GM10847 (cell line): Measurements from ENCODE around the gene GON4L.

Source experiments
- POLR2A ChIP-seq: IDR thresholded peaks from 2 replicates; pipeline ENCODE4 v1.6.1; 2011; ENCODE audit not compliant: insufficient read length; ENCODE audit errors: extremely low read depth

Gene GON4L

GRCh38 chr1:155858800-155859233 lies 1.8 kb upstream of the GON4L start:
- TF ChIP-seq POLR2A, result no peak

GRCh38 chr1:155856257-155856974 lies 598 bp downstream of the GON4L start:
- TF ChIP-seq POLR2A, result no peak

GRCh38 chr1:155850345-155850744 lies 6.7 kb downstream of the GON4L start:
- no peak for TF ChIP-seq POLR2A

GRCh38 chr1:155847823-155848529 lies 9.0 kb downstream of the GON4L start:
- no peak for TF ChIP-seq POLR2A

- no peak for TF ChIP-seq POLR2A
These were observed 12.1 kb downstream of the GON4L start for GRCh38 chr1:155844860-155845421.

GRCh38 chr1:155840386-155840785 lies 16.6 kb downstream of the GON4L start:
- no peak for TF ChIP-seq POLR2A

- no peak for TF ChIP-seq POLR2A
These were observed 21.5 kb downstream of the GON4L start for GRCh38 chr1:155835548-155835947.

- no peak for TF ChIP-seq POLR2A
These were observed 22.6 kb downstream of the GON4L start for GRCh38 chr1:155834296-155834926.

GRCh38 chr1:155833665-155834295 lies 23.2 kb downstream of the GON4L start:
- TF ChIP-seq POLR2A, result no peak

GRCh38 chr1:155831279-155831976 lies 25.6 kb downstream of the GON4L start:
- TF ChIP-seq POLR2A, result no peak

- no peak for TF ChIP-seq POLR2A
These were observed 29.6 kb downstream of the GON4L start for GRCh38 chr1:155827450-155827849.

GRCh38 chr1:155816351-155816750 lies 40.7 kb downstream of the GON4L start:
- no peak for TF ChIP-seq POLR2A

GRCh38 chr1:155813672-155814071 lies 43.3 kb downstream of the GON4L start:
- TF ChIP-seq POLR2A, result no peak

- TF ChIP-seq POLR2A, result no peak
These were observed 44.1 kb downstream of the GON4L start for GRCh38 chr1:155812878-155813277.

- TF ChIP-seq POLR2A, result no peak
These were observed 47.9 kb downstream of the GON4L start for GRCh38 chr1:155809088-155809487.

- no peak for TF ChIP-seq POLR2A
These were observed 55.9 kb downstream of the GON4L start for GRCh38 chr1:155801149-155801548.
